Lung (tissue), 12 donors: ENCODE data around the gene CCDC6. TPM values are rescaled to one million over a fixed set of nuclear protein-coding genes. Genes with fewer than 3 reads are reported as not detected.

Experiments used
- ATAC-seq: fragments of 200-7000 bp; cut with Tn5 transposase; one replicate; pipeline ENCODE4 v1.9.1; 2020; ENCODE audit warnings: moderate number of reproducible peaks; ENCODE audit not compliant: insufficient read depth, low FRiP score
- DNase-seq, 3 donors: peaks; one replicate each; pipeline ENCODE4 v3.0.0-alpha.2; 2013 to 2017
- H3K27ac ChIP-seq, 2 donors: one replicate each; pipeline ENCODE4 v1.5.1; 2013; ENCODE audit warnings: mild to moderate bottlenecking in 2 of 2, moderate library complexity in 2 of 2, control low read depth in 1 of 2, inconsistent platforms in 1 of 2, low read depth in 1 of 2, low read length in 1 of 2
- H3K27me3 ChIP-seq, 3 donors: one replicate each; pipeline ENCODE4 v1.5.1; 2013; ENCODE audit warnings: low read length in 2 of 3; ENCODE audit not compliant: control insufficient read depth in 3 of 3, insufficient read depth in 3 of 3
- H3K36me3 ChIP-seq, 4 donors: one replicate each; pipeline ENCODE4 v1.5.1; 2013; ENCODE audit warnings: low read length in 4 of 4, mild to moderate bottlenecking in 1 of 4, moderate library complexity in 1 of 4; ENCODE audit not compliant: control insufficient read depth in 4 of 4, insufficient read depth in 4 of 4
- H3K4me1 ChIP-seq, 5 donors: one replicate each; pipeline ENCODE4 v1.5.1; 2013; ENCODE audit warnings: low read length in 5 of 5, mild to moderate bottlenecking in 2 of 5, moderate library complexity in 1 of 5; ENCODE audit not compliant: control insufficient read depth in 5 of 5, insufficient read depth in 5 of 5
- H3K4me3 ChIP-seq: one replicate; pipeline ENCODE4 v1.5.1; 2013; ENCODE audit warnings: mild to moderate bottlenecking, control low read depth, moderate library complexity
- H3K9ac ChIP-seq, 2 donors: one replicate each; pipeline ENCODE4 v1.5.1; 2013; ENCODE audit warnings: low read length in 2 of 2, control low read depth in 1 of 2; ENCODE audit not compliant: insufficient read depth in 1 of 2
- H3K9me3 ChIP-seq, 4 donors: one replicate each; pipeline ENCODE4 v1.5.1; 2013; ENCODE audit warnings: low read length in 3 of 4, mild to moderate bottlenecking in 1 of 4, moderate library complexity in 1 of 4; ENCODE audit not compliant: control insufficient read depth in 4 of 4, insufficient read depth in 3 of 4
- CTCF ChIP-seq: IDR thresholded peaks from 2 replicates; pipeline ENCODE4 v1.5.1; 2012; ENCODE audit warnings: mild to moderate bottlenecking; ENCODE audit errors: control extremely low read depth, extremely low read depth
- WGBS, 2 donors: extraction: QIAGEN DNeasy Blood & Tissue Kit; methylation state at CpG; one replicate each; pipeline ENCODE4 v1.1.7; 2013; 5-methylcytosine and 5-hydroxymethylcytosine counted together
- polyA plus RNA-seq, 2 donors: library from polyadenylated mRNA; stranded (reverse); fragments of 200-250 nt; gene quantifications; one replicate each; pipeline ENCODE4 v1.2.1, GENCODE V29; 2013
- total RNA-seq, 2 donors: library from RNA; depleted of rRNA in 1 of 2; stranded (reverse); fragments of >200 nt in 1 of 2; gene quantifications; one replicate each; pipeline ENCODE4 v1.2.1, GENCODE V29; 2014 to 2021
- donor health status: control.
- donor health status: control.
- donor health status: Bipolar disorder and iron deficiency.
- donor health status: healthy.
- donor health status: DM: yes; HTN: yes; CAD: no.

CCDC6 gene
- total and polyA plus RNA-seq, 4 donors, result 13.2 to 77.2 (median 28.1) TPM

GRCh38 chr10:59857049-59857448 lies 49.3 kb downstream of the CCDC6 start:
- Histone ChIP-seq H3K27ac (no peak overlapping the region), H3K9me3 (peaks cover 0 to 3% (median 0%) of the 10 kb centered on the region in 4 donors), H3K9ac (no peak overlapping the region), H3K36me3 (peaks cover 0 to 3% (median 1%) of the 10 kb centered on the region in 4 donors), H3K27me3 (no peaks in the 10 kb centered on the region), H3K4me3 (no peak overlapping the region), H3K4me1 (peaks cover 7 to 21% (median 8%) of the 10 kb centered on the region in 5 donors)
- DNase-seq, result no peak
- TF ChIP-seq CTCF, result no peak
- WGBS, 2 donors, result 74 to 79% methylated on average over 3 of the region's 3 CpGs
- no peak for ATAC-seq

DNA sequence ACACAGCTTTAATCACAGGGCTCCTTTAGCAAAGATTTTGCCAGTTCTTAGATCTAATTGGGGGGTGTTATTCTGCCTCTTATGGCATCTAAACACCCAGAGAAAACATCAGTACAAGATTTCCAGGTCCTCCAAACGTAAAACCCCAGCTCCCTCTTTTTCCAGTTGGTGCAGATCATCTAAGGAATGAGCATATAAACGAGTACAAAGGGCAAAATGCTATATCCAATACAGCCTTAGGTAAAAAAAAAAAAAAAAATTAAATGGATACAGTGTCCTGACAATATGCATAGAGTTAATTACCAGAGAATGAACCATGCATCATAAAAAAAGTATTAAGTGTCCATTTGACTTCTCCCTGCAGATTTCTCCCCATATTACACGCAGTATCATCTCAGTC lies 50.3 kb downstream of the CCDC6 start:
- H3K4me3 ChIP-seq, result no peak overlapping the region
- no peak for ATAC-seq
- no peak for TF ChIP-seq CTCF
- H3K9ac ChIP-seq, result no peak overlapping the region
- WGBS, 2 donors, result 83 to 86% methylated on average over 3 of the region's 3 CpGs
- H3K9me3 ChIP-seq, result peaks cover 0 to 3% (median 0%) of the 10 kb centered on the region in 4 donors
- H3K4me1 ChIP-seq, result peaks cover 7 to 22% (median 8%) of the 10 kb centered on the region in 5 donors
- no peaks in the 10 kb centered on the region for H3K27me3 ChIP-seq
- H3K36me3 ChIP-seq, result peaks cover 0 to 3% (median 1%) of the 10 kb centered on the region in 4 donors
- H3K27ac ChIP-seq, result no peak overlapping the region
- no peak for DNase-seq

DNA sequence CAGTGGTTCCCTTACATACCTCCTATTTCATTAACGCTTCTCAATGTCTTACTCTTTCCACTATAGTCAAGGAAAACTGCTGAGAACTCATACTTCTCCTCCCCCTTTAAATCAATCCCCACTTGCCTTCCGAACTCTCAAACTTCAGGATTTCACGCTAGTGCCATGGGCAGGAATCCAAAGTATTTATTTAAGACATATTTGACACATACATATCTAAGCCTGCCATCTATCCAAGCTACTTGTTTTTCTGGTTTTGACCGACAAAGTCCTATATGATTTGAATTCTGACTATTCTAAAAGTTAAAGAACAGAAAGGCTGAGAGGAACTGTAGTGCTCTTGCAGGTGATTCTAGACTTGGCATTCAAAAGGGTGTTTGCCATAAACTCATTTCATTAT lies 51.8 kb downstream of the CCDC6 start:
- no peak for TF ChIP-seq CTCF
- H3K4me3 ChIP-seq, result no peak overlapping the region
- DNase-seq, result peak in 2 of 3 donors; percentile 52 to 71
- H3K9me3 ChIP-seq, result no peaks in the 10 kb centered on the region
- no peak for ATAC-seq
- 74 to 82% methylated on average over 4 of the region's 4 CpGs for WGBS, 2 donors
- no peak overlapping the region for H3K27ac ChIP-seq
- no peaks in the 10 kb centered on the region for H3K27me3 ChIP-seq
- no peak overlapping the region for H3K9ac ChIP-seq
- H3K4me1 ChIP-seq, result peaks cover 7 to 22% (median 10%) of the 10 kb centered on the region in 5 donors
- peaks cover 2 to 5% (median 4%) of the 10 kb centered on the region in 4 donors for H3K36me3 ChIP-seq

- Histone ChIP-seq H3K9me3 (no peaks in the 10 kb centered on the region), H3K9ac (no peak overlapping the region), H3K4me3 (no peak overlapping the region), H3K4me1 (peaks cover 5 to 22% (median 11%) of the 10 kb centered on the region in 5 donors), H3K36me3 (peaks cover 5 to 10% (median 6%) of the 10 kb centered on the region in 4 donors), H3K27ac (no peak overlapping the region), H3K27me3 (no peaks in the 10 kb centered on the region)
- DNase-seq (no peak), ATAC-seq (no peak)
- no peak for TF ChIP-seq CTCF
- 80 to 86% methylated on average over 1 of the region's 1 CpG for WGBS, 2 donors
Measured at GRCh38 chr10:59852670-59853069, 53.7 kb downstream of the CCDC6 start.
